Neural cell (in vitro differentiated cells): ENCODE results near the gene WFDC1. TPM values are rescaled to one million over a fixed set of nuclear protein-coding genes. Genes with fewer than 3 reads are reported as not detected.

Source experiments
- H2AFZ ChIP-seq: fragments of 200-600, 300-800 bp; sonication (generic), shearing (Covaris generic); 2 replicates; pipeline ENCODE4 v1.6.0; 2014; ENCODE audit warnings: low read depth, mild to moderate bottlenecking, antibody characterized with exemption, low read length, moderate library complexity
- H3F3A ChIP-seq: fragments of 200-600 bp; shearing (Covaris generic); 2 replicates; pipeline ENCODE4 v1.6.1; 2016; ENCODE audit warnings: mild to moderate bottlenecking, moderate library complexity, mixed read lengths, antibody characterized with exemption, low read length; ENCODE audit not compliant: insufficient read depth, poor library complexity, severe bottlenecking
- H3K27ac ChIP-seq: fragments of 200-600, 300-800 bp; sonication (generic), shearing (Covaris generic); 2 replicates; pipeline ENCODE4 v1.5.1; 2014; ENCODE audit warnings: mild to moderate bottlenecking, low read length, moderate library complexity
- H3K27me3 ChIP-seq: fragments of 300-800, 200-600 bp; sonication (generic), shearing (Covaris generic); 2 replicates; pipeline ENCODE4 v1.6.0; 2014; ENCODE audit warnings: mild to moderate bottlenecking, low read depth, low read length, moderate library complexity; ENCODE audit not compliant: insufficient read depth
- H3K36me3 ChIP-seq: fragments of 300-800, 200-600 bp; sonication (generic), shearing (Covaris generic); 2 replicates; pipeline ENCODE4 v1.5.1; 2014; ENCODE audit warnings: mild to moderate bottlenecking, antibody characterized with exemption, low read length, moderate library complexity; ENCODE audit not compliant: insufficient read depth
- H3K4me2 ChIP-seq: fragments of 300-800, 200-600 bp; sonication (generic), shearing (Covaris generic); 2 replicates; pipeline ENCODE4 v1.6.0; 2014; ENCODE audit warnings: mild to moderate bottlenecking, low read length
- H3K4me3 ChIP-seq: fragments of 300-800, 200-600 bp; sonication (generic), shearing (Covaris generic); 2 replicates; pipeline ENCODE4 v1.5.1; 2014; ENCODE audit warnings: mild to moderate bottlenecking, low read length, moderate library complexity
- H3K79me2 ChIP-seq: fragments of 200-600 bp; shearing (Covaris generic); replicated peaks from 2 replicates; pipeline ENCODE4 v1.6.0; 2014; ENCODE audit warnings: mild to moderate bottlenecking, low read length, moderate library complexity; ENCODE audit not compliant: insufficient read depth
- H3K9ac ChIP-seq: fragments of 300-800, 200-600 bp; sonication (generic), shearing (Covaris generic); 2 replicates; pipeline ENCODE4 v1.6.1; 2016; ENCODE audit warnings: mild to moderate bottlenecking, low read length, mixed read lengths
- H3K9me2 ChIP-seq: fragments of 200-600 bp; shearing (Covaris generic); 2 replicates; pipeline ENCODE4 v1.6.1; 2016; ENCODE audit warnings: mild to moderate bottlenecking, low read length, mixed read lengths; ENCODE audit not compliant: insufficient read depth
- H3K9me3 ChIP-seq: fragments of 200-600, 300-800 bp; sonication (generic), shearing (Covaris generic); 2 replicates; pipeline ENCODE4 v1.6.1; 2016; ENCODE audit warnings: mild to moderate bottlenecking, mixed run types, low read length, moderate library complexity, mixed read lengths
- H4K20me1 ChIP-seq: fragments of 200-600 bp; shearing (Covaris generic); 2 replicates; pipeline ENCODE4 v1.6.1; 2016; ENCODE audit warnings: mild to moderate bottlenecking, mixed run types; ENCODE audit not compliant: insufficient read depth
- CTCF ChIP-seq: fragments of 450-650 bp; IDR thresholded peaks from 2 replicates; pipeline ENCODE4 v1.5.1; 2014; ENCODE audit warnings: antibody characterized with exemption, mild to moderate bottlenecking, moderate library complexity; ENCODE audit not compliant: poor library complexity, severe bottlenecking
- EP300 ChIP-seq: fragments of 450-650 bp; conservative IDR thresholded peaks from 2 replicates; pipeline ENCODE4 v1.6.1; 2014; ENCODE audit warnings: antibody characterized with exemption, mild to moderate bottlenecking, moderate library complexity; ENCODE audit not compliant: poor library complexity, severe bottlenecking
- EZH2 ChIP-seq: fragments of 200-600, 300-800 bp; shearing (Covaris generic), sonication (generic); IDR thresholded peaks from 2 replicates; pipeline ENCODE4 v1.6.1; 2014; ENCODE audit warnings: antibody characterized with exemption, low read length, borderline replicate concordance, mild to moderate bottlenecking; ENCODE audit not compliant: insufficient read depth, poor library complexity, severe bottlenecking
- MXI1 ChIP-seq: fragments of 450-650 bp; conservative IDR thresholded peaks from 2 replicates; pipeline ENCODE4 v1.6.1; 2014; ENCODE audit warnings: antibody characterized with exemption, mild to moderate bottlenecking; ENCODE audit not compliant: poor library complexity, severe bottlenecking
- POLR2AphosphoS5 ChIP-seq: IDR thresholded peaks from 2 replicates; pipeline ENCODE4 v1.6.1; 2012
- RAD21 ChIP-seq: fragments of 450-650 bp; conservative IDR thresholded peaks from 2 replicates; pipeline ENCODE4 v1.6.1; 2014; ENCODE audit warnings: antibody characterized with exemption, mild to moderate bottlenecking, moderate library complexity
- REST ChIP-seq: IDR thresholded peaks from 2 replicates; pipeline ENCODE4 v1.6.1; 2012; ENCODE audit warnings: borderline replicate concordance
- SMC3 ChIP-seq: fragments of 450-650 bp; conservative IDR thresholded peaks from 2 replicates; pipeline ENCODE4 v1.6.1; 2014; ENCODE audit warnings: antibody characterized with exemption, mild to moderate bottlenecking, moderate library complexity; ENCODE audit not compliant: poor library complexity
- TAF1 ChIP-seq: IDR thresholded peaks from 2 replicates; pipeline ENCODE4 v1.6.1; 2012; ENCODE audit warnings: low read depth
- polyA plus RNA-seq: library from polyadenylated mRNA; depleted of rRNA; stranded (reverse); fragments of >200 nt; gene quantifications from 2 replicates; pipeline ENCODE4 v1.2.3, GENCODE V29; 2014

Gene WFDC1
- polyA plus RNA-seq, 1 donor from 2014 or later: not detected

GRCh38 chr16:84370723-84371552 lies 76.3 kb downstream of the WFDC1 start:
- Histone ChIP-seq H3K4me2 (no peak overlapping the region), H3K36me3 (no peaks in the 10 kb centered on the region), H3K9me3 (no peaks in the 10 kb centered on the region), H3K27ac (no peak overlapping the region), H3F3A (no peaks in the 10 kb centered on the region), H3K9me2 (no peaks in the 10 kb centered on the region), H3K79me2 (no peaks in the 10 kb centered on the region), H4K20me1 (no peaks in the 10 kb centered on the region), H3K4me3 (no peak overlapping the region), H3K9ac (no peak overlapping the region), H2AFZ (no peak overlapping the region), H3K27me3 (peaks cover 36% of the 10 kb centered on the region)
- TF ChIP-seq EZH2 (no peak), MXI1 (no peak), EP300 (no peak), SMC3 (no peak), REST (no peak), POLR2AphosphoS5 (no peak), RAD21 (no peak), CTCF (no peak), TAF1 (no peak)

- no peak overlapping the region for H3K27ac ChIP-seq
- H3K4me3 ChIP-seq: no peak overlapping the region
- no peak overlapping the region for H3K4me2 ChIP-seq
- H3K9me2 ChIP-seq: no peaks in the 10 kb centered on the region
- no peaks in the 10 kb centered on the region for H3K79me2 ChIP-seq
- no peak overlapping the region for H2AFZ ChIP-seq
- H3K27me3 ChIP-seq: peaks cover 36% of the 10 kb centered on the region
- no peak for TF ChIP-seq SMC3
- no peak for TF ChIP-seq REST
- no peak for TF ChIP-seq EZH2
- no peak for TF ChIP-seq POLR2AphosphoS5
- TF ChIP-seq MXI1: no peak
- no peak for TF ChIP-seq CTCF
- TF ChIP-seq EP300: no peak
- no peak for TF ChIP-seq TAF1
- TF ChIP-seq RAD21: no peak
- no peaks in the 10 kb centered on the region for H3K36me3 ChIP-seq
- no peaks in the 10 kb centered on the region for H4K20me1 ChIP-seq
- H3F3A ChIP-seq: no peaks in the 10 kb centered on the region
- H3K9ac ChIP-seq: no peak overlapping the region
- H3K9me3 ChIP-seq: no peaks in the 10 kb centered on the region
Observed at GRCh38 chr16:84371553-84371865, 76.8 kb downstream of the WFDC1 start.
